GM21717 (cell line): ENCODE results near the gene ACSS2.

ENCODE experiments used
- ATAC-seq: cut with Tn5 transposase; IDR thresholded peaks from one replicate; pipeline ENCODE4 v1.9.1; 2021; ENCODE audit warnings: mild to moderate bottlenecking, moderate library complexity; ENCODE audit not compliant: unreplicated experiment

The ACSS2 gene, protein sequence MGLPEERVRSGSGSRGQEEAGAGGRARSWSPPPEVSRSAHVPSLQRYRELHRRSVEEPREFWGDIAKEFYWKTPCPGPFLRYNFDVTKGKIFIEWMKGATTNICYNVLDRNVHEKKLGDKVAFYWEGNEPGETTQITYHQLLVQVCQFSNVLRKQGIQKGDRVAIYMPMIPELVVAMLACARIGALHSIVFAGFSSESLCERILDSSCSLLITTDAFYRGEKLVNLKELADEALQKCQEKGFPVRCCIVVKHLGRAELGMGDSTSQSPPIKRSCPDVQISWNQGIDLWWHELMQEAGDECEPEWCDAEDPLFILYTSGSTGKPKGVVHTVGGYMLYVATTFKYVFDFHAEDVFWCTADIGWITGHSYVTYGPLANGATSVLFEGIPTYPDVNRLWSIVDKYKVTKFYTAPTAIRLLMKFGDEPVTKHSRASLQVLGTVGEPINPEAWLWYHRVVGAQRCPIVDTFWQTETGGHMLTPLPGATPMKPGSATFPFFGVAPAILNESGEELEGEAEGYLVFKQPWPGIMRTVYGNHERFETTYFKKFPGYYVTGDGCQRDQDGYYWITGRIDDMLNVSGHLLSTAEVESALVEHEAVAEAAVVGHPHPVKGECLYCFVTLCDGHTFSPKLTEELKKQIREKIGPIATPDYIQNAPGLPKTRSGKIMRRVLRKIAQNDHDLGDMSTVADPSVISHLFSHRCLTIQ

DNA sequence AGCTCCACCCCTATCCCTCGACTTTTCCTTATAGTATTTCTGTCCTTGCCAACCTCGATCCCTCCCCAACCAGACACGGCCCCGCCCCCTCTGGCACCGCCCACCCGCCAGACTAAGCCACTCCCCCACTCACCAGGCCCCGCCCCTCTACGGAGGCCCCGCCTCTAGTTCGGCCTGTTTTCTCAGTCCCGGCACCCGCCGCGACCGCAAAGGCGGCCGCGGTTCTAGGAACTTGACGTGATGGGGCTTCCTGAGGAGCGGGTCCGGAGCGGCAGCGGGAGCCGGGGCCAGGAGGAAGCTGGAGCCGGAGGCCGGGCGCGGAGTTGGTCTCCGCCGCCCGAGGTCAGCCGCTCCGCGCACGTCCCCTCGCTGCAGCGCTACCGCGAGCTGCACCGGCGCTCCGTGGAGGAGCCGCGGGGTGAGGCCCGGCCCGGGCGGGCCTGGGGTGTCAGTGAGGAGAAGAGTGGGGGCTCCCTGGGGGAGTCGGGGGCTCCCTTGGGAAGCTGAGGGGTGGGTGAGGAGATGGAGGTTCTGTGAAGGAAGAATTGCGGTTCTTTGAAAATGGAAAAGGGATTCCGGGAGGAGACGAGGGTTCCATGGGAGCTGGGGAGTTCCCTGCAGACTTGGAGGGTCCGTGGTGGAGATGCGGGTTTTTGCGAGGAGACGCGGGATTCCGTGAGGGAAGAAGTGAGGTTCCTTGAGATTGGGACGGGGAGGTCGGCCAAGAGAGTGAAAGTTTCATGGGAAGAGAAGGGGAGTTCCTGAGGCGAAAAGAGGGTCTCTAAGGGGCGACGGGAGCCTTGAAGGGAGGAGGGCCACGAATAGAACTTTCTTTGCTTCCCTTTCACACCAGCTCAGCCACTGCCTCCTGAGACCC, at the start of gene ACSS2:
TSS of gene ACSS2 (plus strand) at position 207 of the 877 bp plus-strand sequence. CDS start at position 241, 34 bp downstream.
- ATAC-seq = peak; percentile 65

DNA sequence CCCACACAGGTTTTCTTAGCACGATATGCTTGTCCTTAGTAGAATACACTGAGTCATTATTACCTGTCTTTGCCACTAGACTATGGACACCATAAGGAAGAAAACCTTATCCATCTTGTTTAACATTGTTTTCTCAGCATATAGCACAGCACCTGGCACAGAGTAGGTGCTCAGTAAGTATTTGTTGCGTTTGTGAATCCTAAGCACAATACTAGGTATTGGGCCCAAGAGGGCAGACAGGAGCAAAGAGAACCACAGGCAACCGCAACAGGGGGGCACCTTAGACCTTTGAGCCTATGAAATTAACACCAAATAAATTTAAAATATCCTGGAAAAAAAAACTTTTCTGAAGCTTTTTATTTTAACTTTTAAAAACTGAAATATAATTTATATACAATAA, 47.2 kb upstream of the ACSS2 start:
- no peak for ATAC-seq

DNA sequence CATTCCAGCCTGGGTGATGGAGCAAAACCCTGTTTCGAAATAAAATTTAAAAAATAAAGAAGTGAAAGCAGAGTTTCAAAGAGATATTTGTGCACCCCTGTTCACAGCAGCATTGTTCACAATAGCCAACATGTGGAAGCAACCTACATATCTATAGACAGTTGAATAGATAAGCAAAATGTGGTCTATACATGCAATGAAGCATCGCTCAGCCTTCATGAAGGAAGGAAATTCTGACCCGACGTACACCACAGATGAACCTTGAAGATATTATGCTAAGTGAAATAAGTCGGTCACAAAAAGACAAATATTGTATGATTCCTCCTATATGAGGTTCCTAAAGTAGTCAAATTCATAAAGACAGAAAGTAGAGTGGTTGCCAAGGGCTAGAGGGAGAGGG, 44.5 kb upstream of the ACSS2 start:
- no peak for ATAC-seq

DNA sequence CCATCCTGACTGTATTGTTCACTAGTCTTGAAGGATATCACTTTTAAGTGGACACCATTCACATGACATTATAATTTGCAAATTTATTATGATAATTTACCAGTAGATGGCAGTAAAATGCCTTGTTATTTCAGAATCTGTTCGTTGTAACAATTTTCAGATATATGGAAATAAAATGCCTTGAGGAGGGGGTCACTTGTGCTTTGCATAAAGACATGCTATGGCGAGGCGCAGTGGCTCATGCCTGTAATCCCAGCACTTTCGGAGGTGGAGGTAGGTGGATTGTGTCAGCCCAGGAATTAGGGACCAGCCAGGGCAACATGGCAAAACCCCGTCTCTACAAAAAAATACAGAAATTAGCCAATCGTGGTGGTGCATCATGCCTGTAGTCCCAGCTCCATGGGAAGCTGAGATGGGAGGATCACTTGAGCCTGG, 41.9 kb upstream of the ACSS2 start:
- no peak for ATAC-seq

DNA sequence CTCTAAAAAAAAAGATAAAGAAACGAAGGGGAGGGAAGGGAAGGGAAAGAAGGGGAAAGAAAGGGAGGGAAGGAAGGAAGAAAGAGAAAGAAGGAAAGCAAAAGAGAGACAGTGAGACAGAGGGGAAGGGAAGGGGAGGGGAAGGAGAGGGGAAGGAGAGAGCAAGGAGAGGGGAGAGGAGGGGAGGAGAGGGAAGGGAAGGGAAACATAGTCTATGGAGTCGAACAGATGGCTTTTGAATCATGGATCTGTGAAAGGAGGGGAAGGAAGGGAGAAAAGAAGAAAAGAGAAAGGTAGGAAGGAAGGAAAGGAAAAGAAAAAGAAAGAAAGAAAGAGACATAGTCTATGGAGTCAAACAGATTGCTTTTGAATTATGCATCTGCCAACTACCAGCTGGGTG, 34.3 kb upstream of the ACSS2 start:
- no peak for ATAC-seq

DNA sequence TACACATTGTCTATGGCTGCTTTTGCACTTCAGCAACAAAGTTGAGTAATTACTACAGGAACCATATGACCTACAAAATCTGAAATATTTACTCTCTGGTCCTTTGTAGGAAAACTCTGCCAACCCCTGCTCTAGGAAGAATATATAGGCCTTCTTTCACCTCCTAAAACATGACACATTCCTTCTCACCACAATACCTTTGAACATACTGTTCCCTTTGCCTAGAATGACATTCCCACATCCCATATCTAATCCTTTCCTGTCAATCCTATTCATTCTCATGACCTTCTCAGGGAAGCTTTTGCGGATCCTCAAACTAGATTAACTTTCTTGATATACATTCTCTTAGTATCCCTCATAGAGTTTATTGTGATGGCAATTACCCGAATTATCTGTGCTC, 33.0 kb upstream of the ACSS2 start:
- no peak for ATAC-seq

DNA sequence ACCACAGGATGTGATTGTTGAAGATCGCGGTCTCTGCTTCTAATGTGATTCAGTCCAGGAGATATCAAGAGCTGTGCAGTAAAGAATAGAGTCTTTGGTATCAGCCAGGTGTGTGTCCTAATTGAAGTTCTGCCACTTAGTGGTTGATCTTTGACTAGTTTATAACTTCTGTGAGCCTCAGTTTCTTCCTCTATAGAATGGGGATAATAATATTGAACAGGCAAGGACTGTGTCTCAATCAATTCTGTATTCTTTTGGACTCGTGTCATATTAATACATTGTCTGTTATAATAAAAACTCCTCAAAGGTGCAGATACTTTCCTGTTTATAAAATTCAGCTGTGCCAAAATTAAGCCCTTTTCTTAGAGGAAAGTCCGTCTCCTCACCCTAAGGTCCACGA, 27.8 kb upstream of the ACSS2 start:
- no peak for ATAC-seq

DNA sequence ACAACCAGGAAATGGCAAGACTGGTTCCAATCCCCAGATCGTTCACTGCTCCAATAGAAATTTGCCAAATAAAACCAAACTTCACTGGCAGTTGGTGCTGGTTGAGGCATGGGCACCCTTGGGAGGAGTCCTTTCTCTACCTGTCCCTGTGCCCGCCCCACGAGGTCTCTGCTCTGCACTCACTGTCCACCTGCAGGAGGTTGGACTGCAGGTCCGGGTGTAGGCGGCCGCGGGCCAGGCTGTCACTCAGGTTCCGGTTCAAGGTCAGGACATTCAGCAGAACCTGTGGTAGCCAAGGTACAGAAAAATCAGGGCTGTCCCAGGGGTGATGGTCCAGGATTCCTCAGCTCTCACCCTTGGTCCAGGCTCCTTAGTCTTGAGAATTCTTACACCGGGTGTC, 26.6 kb upstream of the ACSS2 start:
- ATAC-seq = no peak

DNA sequence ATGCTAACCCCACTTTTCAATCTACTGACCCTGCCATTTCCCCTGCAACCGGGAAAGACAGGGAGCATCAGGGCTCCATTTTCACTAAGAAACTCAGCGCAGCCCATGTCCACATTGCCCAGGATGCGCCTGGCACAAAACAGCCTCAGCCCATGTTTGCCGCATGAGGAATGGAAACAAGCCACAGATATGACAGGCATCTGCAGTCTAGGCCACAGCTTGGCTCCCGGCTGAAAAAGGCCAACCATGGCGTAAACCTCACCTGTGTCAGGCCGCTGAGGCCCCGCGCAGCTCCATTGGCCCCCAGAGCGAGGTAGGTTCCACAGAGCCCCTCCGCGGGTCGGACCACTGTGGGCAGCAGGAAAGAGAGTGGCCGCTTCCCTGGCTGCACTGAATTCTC, 25.4 kb upstream of the ACSS2 start:
- ATAC-seq = no peak

DNA sequence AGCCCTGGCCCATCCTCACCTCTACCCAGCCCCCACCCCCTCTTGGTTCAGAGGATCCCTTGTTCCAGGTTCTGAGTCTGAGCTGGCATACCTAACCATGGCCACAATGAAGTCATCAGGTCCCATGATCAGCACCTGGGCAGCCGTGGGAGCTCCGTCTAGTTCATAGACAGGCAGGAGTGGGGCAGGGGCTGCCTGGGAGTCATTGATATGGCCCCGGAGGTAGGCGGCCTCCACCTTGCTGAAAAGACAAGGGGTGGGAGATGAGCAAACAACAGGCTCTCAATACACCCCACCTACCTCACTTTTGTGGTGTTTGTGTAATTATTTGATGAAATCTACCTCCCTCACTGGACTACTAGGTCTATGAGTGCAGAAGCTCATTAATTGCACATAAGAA, 24.1 kb upstream of the ACSS2 start:
- no peak for ATAC-seq

DNA sequence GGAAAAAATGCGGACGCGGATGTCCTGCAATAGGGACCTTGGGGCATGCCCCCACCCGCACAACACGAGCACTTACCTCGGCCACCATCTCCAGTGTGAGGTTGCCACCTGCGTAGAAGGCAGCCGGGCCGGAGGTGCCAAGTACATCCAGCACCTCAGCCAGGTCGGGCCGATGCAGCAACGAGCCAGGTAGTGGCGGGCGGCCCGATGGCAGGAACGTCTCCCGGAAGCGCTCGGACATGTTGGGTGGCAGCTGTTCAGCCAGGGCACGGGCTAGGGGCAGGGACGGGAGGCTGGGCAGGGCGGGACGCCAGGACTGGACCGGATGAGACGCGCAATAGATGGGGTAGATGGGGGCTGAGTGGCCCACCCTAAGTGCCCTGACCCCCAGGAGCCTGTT, 17.0 kb upstream of the ACSS2 start:
- no peak for ATAC-seq

DNA sequence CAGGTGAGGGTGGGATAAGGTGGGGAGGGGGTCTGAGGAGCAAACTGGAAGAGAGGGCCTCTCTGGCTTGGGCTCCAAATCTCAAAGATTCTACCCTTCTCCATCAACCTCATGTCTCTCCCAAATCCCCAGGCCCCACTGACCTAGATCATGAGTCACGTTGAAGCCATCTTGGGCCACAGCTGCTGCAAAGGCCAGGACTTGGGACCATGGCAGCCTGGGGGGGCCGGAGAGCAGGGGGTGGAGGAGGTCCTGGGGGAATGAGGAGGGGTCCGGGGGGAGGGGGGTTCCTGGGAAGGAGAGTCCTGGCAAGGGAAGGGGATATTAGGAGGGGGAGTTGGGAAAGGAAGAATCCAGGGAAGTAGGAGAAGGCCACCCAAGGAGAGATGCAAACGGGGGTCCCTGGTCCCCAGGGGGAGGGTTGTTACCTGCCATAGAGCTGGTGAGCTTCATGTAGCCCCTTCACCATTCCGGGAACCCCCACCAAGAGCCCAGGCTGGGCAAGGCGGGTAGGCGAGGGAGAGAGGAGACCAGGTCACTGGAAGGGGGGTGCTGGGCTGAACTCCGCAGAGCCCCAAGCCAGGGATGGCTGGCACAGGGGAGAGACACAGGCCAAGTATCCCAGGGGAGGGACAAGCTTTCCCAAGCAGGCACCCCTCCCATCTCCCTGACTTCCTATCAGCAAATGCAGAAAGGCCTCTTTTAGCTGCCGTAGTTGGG, 16.4 kb upstream of the ACSS2 start:
- ATAC-seq = no peak

DNA sequence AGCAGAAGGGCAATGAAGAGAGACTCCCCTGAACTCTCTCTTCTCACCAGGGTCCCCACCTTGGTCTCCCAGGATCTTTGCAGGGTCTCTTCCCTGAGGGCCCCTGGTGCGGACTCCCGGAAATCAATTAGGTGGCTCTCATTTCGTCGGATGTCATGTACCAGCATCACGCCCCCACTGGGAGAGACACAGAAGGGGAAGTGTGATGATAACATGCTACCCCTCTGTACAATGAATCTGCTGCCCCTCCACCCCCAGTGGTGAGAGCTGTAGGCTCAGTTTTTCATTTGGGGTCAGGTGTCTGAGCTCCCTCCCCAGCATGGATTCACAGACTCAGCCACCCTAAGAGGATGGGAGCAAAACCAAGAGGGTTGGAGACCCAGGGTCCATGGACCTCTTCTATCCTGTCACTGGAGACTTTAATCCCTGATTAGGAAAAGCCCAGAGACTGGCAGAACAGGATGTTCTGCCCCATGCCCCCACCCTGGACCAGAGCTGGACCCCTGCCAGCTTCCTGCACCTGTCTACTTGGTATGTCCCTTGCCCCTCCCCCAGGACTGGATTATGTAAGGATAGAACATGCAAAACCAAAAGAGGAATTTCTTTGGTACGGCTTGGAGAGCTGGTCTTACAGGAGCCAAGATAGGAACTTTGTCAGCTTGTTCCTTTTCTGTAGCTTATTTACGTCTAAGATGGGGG, 14.9 kb upstream of the ACSS2 start:
- no peak for ATAC-seq

DNA sequence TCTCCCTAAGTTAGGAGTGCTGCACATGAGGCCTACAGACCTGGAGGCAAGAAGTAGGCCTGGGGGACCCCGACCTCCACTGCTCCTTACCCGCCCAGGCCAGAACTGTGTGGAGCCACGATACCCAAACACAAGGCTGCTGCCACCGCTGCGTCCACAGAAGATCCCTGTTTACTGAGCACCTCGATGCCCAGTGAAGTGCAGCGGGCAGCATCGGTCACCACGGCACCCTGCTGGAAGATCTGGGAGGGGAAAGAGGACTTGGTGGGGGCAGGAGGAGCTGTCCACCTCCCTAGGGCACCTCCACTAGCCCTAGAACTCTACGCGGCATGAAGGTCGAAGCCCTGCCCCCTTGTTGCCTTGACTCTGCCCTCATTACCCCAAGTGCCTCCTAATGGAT, 13.7 kb upstream of the ACSS2 start:
- ATAC-seq = no peak

DNA sequence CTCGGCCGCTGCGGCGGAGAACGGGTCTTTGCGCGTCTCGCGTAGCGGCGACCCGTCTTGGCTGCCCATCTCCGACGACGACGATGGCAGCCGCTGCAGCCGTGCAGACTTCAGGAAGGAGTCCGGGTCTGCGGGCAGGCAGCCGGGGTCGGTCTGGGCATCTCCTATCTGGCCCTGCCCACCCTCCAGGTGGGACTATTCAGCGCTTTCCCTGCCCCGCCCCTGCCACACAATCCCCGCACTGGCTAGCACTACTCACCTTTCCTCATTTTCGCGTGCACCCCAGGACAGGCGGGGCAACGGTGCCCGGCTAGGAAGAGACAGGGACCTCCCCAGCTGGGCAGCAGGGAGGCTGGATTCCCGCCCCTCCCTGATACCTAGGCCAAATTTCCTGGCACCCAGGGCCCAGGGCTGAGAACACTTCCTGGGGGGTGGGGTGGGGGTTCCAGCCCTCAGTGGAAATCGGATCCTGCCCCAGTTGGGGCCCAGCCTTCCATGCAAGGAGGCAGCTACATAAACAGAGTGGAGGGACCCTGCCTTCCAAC, 12.9 kb upstream of the ACSS2 start:
- no peak for ATAC-seq

DNA sequence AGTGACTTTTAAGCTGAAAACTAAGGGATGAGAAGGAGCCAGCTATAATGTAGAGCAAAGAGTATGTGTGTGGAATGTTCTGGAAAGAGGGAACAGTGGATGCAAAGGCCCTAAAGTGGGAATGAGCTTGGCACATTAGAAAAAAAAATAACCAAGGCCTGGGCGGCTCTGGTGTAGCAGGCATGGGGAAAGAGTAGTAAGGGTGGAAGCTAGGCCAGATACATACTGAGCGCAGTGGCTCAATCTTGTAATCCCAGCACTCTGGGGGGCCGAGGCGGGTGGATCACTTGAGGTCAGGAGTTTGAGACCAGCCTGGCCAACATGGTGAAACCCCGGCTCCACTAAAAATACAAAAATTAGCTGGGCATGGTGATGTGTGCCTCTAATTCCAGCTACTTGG, 12.2 kb upstream of the ACSS2 start:
- ATAC-seq = no peak

DNA sequence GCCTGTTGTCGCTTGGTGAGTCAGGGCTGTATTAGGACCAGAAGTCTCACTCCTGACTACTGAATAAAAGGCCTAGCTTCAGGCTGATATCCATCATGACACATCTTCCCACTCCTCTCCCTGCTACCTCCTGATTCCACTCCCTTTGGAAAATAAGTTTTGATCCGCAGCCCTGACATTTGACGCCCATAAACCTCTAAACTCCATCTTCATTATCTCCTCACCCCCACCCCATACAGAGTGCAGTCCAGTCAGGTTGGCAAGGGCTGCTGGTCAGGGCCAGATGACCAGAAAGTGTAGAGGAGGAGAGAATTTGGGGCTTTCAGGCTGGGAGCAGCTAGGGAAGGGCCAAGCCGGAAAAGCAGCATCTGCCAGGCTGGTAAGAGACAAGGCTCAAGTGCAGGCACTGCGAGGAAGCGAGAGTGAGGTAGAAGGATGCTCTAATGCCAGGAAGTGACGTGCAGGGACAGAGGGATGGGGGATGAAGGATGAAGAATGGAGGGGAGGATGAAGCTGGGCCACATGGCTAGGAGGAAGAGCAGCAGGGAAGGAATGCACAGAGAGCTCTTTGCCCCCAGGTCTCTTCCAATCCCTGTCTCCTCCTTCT, 5.0 kb upstream of the ACSS2 start:
- no peak for ATAC-seq

DNA sequence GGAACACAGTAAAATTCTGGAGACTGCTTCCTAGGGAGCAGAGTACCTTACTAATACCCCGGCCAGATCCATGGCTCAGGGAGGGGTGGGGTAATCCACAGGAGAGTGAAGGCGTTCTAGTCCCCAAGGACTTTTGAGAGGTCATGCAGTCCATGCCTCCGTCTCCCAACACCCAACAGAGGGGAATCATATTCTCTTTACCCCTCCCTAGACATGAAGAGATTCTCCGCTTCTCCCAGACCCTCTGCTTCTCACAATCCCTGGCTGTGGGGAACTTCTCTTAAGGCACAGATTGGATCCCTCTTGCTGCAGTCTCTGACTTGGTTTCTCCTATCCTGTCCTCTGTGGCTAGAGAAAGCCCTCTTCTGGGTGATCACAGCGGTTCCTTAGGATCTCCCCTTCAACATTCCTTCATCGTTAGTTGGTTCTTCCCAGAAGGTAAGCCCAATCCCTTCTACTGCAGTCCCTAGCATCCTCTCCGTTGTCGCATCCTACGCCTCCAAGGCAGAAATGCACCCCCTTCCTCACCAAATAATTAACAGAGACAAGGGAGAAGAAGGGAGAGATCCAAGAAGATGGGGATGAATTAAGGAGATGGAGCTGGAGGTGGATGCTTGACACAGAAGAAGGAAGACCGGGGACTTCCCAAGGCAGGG, 4.3 kb upstream of the ACSS2 start:
- ATAC-seq = no peak

DNA sequence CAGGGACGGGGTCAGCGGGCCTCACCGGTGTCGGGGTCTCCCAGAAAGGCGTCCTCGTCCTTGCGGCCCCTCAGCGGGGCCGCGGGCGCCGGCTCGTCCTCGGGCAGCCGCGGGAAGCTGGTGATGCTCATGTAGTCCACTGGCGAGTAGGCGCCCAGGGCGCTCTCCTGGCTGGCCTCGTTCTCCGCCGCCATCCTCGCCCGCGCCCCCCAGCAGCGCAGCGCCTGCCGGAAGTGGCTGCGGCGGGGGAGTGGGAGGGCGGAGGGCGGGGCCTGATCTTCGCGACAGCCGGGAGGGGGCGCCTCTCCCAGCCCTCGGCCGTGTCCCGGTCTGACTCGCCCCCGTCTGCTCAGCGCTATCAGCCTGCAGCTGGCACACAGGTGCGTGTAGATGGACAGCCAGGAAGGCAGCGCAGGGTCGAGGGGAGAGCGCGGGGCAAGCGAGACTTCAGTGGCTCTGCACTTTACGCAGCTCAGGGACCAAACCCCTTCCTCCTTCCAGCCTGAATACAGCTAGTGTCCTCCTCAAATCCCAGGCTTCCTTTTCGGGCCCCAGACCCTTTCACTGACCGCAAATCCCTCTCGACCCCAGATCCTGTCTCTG, 3.7 kb upstream of the ACSS2 start, which contains the start of gene GGT7:
TSS of gene GGT7 (minus strand) at position 235 of the 603 bp plus-strand sequence. CDS start at position 194, 41 bp downstream.
- ATAC-seq = no peak
